Right renal cortex interstitium (tissue), 3 donors: ENCODE data around the gene GDAP1L1. TPM values are rescaled to one million over a fixed set of nuclear protein-coding genes. Genes with fewer than 3 reads are reported as not detected.

Source experiments
- DNase-seq, 3 donors: peaks; one replicate each; pipeline ENCODE4 v3.0.0-alpha.2; 2013; ENCODE audit warnings: low read depth in 3 of 3, low spot score in 2 of 3
- polyA plus RNA-seq, 3 donors: library from polyadenylated mRNA; unstranded; fragments of 120-200 nt; gene quantifications; one replicate each; pipeline ENCODE4 v1.2.1, GENCODE V29; 2013; ENCODE audit not compliant: insufficient read length in 3 of 3

The GDAP1L1 gene
- under 1 TPM; 0.11 to 0.46 (median 0.21) TPM for polyA plus RNA-seq

DNA sequence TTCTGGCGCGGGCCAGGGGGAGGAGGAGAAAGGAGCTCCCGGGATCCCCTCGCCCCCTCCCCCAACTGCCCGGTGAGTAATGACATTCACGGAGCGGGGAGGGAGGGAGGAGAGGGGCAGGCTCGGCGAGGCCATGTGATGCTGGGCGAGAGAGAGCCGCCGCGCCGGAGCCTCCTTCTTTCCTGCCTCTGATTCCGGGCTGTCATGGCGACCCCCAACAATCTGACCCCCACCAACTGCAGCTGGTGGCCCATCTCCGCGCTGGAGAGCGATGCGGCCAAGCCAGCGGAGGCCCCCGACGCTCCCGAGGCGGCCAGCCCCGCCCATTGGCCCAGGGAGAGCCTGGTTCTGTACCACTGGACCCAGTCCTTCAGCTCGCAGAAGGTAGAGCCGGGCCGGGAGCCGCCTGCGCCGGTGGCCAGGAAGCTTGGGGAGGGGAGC, at the start of gene GDAP1L1:
Gene GDAP1L1, plus strand, starts transcription at position 178 of the 441 bp plus-strand sequence. Its CDS starts 27 bp downstream, at position 205.
- no peak for DNase-seq

DNA sequence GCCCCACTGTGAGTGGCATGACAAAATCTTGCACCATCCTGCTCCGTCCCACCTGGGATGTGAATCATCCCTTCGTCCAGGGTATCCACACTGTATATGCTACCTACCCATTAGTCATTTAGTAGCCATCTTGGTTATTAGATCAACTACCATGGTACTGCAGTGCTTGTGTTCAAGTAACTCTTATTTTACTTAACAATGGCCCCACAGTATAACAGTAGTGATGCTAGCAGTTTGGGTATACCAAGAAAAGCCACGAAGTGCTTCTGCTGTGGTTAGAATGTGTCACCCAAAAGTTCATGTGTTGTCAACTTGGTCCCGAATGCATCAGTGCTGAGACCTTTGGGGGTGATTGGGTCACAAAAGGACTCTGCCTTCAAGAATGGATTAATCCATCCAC, 48.2 kb upstream of the GDAP1L1 start:
- DNase-seq, result no peak

DNA sequence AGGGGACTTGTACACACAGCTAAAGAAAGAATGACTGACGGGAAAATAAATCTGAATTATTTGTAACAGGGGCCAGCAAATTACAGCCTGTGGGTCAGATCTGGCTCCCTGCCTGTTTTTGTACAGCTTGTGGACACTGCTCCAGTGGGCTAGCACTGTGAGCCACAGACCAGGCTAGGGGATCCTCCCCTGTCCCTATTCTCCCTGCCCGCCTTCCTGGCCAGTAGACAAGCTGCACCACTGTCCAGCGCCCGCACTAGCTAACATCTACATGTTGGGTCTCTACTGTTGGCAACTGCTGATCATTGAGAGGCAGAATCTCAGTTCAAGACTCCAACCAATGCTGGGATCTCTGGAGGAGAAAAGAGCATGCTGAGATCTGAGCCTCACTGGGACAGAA, 47.2 kb upstream of the GDAP1L1 start:
- no peak for DNase-seq

DNA sequence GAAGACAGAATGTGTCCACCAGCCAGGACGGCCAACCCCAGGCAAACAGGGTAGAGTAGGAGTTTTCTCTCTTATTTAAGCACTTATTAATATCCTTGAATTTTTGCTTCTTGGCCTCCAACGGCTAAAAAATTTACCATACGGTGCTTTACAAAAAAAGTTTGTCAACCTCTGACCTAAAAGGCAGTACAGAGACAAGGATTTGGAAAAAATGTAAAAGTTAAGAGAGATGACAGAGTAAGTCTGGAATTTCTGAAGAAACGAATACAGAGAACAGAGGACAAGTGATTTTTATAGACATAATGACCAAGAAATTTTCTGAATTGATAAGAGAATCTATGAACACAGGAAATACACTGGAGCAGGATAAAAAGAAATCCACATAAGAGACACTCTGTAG, 46.7 kb upstream of the GDAP1L1 start:
- DNase-seq, result no peak

DNA sequence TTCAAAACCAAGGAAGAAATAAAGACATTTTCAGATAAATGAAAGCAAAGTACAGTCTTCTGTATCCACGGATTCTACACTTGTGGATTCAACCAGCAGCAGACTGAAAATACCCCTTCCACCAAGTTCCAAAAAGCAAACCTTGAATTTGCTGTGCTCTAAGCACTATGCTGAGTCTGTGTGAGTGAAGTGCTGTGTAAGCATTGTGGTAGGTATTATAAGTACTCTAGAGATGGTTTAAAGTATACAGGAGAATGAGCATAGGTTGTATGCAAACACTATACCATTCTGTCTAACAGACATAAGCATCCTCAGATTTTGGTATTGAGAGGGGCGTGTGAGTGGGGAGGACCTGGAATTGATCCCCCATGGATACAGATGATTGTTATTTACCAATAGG, 46.1 kb upstream of the GDAP1L1 start:
- DNase-seq, result no peak

DNA sequence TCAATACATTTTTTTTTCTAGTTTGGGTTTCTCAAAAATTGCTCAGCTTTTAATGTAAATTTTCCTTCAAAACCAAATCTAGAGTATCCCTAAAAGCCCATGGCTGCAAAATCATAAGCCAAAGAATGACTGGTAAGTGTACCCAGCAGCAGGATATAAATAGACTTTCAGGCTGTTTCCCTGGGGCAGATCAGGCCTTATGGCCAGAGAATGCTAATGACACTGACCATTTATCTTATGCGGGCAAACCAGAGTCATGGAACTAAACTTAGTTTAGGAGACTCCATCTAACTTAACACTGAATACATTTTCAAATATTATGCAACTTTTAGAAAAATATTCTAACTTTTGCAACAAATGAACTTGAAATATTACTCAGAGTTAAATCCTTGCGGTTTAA, 43.9 kb upstream of the GDAP1L1 start:
- DNase-seq, result no peak

DNA sequence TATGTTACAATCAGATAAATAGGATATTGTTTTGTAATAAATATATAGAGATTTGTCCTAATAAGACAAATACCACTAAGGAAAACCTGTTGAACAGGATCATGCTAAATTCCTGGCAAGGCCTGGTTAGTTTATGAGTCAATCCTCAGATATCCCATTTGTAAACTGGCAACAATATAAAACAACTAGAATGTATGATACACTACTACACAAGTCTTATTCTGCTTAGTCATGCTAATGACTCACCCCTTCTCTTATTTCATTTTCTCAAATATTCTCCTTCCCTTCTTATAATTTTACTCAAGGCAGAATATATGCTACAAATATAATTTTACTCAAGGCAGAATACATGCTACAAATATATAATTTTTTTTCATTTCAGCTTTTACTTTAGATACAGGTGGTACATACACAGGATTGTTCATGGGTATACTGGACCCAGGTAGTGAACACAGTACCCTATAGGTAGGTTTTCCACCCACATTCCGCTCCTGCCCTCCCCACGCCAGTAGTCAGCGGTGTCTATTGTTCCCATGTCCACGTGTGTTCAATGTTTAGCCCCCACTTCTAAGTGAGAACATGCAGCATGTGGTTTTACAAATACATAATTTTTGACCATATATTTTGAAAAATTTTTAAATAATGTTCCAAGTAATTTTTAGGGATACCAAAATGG, 42.8 kb upstream of the GDAP1L1 start:
- no peak for DNase-seq

DNA sequence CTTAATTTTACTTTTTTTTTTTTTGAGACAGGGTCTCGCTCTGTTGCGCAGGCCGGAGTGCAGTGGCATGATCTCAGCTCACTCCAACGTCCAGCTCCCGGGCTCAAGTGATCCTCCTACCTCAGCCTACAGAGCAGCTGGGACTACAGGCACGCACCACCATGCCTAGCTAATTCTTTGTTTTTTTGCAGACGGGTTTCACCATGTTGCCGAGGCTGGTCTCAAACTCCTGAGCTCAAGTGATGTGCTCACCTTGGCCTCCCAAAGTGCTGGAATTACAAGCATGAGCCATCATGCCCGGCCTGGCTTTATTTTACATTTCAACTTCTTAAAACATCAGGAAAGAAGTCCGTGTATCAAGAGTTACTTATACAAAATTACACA, 42.3 kb upstream of the GDAP1L1 start:
- DNase-seq, result no peak

DNA sequence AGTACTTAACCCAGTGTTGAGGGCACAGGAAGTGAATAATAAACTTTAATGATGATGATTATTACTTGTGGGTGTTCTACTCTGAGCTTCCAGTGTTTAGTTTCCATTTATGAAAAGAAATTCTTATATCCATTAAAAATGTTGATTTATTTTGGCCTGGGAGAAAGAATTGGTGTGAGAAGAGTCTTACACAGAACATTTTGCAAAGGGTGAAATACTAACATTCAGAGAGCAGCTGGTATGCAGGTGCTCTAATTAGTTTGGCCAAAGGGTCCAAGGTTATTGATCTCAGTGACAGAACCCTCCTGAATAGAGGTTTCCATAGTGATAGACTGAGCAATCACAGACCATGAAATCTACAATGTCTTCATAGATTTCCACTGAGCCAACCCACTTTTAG, 41.0 kb upstream of the GDAP1L1 start:
- DNase-seq, result no peak

DNA sequence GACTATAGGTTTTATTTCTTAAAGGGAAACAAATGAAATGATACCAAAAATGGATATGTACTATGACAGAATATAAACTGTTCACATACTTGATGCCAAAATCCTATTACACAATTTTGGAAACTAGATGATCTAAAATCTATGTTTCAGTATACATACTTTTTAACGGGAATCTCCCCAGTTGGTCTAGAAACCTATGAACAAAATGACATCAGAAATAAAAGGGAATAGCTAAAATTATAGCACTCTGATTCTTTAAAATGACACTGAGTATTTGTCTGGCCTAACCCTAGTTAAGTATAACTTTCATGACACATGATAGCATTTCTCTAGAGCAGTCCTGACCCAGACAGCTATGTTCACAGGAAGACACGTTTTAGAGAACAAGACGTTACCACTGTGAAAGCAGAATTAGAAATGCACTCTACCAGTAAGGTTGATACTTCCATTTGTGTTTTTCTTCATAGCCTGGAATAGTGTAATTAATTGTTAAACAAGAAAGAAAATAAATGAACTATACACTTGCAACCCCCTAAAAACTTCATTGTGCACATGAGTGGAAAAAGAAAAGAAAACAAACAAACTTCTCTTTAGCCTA, 39.9 kb upstream of the GDAP1L1 start:
- no peak for DNase-seq

DNA sequence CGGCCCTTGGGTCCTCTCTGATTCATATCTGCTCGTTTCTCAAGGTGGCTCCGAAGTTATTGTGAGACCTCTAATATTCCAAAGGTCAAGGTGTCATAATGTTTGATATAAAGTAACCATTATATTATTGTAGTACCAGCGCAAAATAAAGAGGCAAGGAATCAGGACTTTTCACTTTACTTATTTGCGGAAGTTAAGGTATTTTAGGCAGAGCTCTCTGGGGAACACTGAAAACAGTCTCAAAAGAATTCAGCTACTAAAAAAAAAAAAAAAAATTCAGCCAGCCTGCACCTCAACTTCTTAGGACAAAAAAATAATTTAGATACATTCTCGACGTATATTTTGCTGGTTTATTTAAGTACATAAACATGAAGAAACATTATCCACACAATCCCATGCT, 38.9 kb upstream of the GDAP1L1 start:
- no peak for DNase-seq

DNA sequence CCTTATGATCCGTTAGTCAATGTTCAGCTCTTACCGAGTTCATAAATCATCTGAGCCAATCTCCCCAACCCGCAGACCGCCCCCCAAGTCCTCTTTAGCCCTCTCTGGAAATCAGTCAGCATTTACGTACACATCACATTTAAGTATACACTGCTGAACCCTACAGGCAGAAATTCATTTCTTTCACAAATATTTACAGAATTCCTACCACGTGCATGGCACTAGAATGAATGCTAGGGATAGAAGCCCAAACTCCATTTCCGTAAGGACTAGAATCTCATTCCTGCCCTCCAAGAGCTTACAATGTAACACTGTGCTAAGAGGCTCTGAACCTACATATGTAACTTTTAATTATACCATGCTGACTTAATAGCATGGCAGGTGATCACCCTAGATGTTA, 38.3 kb upstream of the GDAP1L1 start:
- no peak for DNase-seq

DNA sequence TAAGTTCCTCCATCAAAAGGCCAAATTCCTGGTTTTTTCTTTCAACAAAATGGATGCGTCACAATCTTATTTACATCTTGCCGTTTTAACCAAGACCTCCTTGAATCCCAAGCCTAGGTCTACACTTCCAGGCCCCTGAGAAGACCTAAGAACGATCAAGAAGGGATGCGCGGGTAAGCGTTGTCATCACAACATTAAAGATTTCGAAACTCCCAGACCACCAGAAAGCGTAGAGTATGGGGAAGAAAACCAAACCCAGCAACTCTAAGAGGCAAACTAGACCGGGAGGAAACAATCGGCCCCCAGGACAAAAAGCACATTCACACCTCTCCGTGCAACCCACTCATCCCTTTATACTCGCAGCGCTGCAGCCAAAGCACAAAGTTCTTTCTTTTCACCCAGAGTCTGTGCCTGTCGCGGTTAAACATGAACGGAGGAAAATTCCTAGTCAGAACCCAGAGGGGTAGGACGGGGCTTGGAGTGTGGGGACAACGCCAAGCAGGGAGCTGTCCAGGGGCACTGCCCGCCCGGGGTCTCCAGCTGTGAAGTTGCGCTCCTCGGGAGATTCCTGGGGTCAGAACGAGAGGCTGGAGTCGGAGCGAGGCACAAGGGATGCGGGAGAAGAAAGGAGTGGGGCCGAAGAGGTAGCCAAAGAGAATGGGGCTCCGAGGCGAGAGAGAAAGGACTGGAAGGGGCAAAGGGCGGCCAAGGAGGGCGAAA, 37.3 kb upstream of the GDAP1L1 start:
- no peak for DNase-seq

DNA sequence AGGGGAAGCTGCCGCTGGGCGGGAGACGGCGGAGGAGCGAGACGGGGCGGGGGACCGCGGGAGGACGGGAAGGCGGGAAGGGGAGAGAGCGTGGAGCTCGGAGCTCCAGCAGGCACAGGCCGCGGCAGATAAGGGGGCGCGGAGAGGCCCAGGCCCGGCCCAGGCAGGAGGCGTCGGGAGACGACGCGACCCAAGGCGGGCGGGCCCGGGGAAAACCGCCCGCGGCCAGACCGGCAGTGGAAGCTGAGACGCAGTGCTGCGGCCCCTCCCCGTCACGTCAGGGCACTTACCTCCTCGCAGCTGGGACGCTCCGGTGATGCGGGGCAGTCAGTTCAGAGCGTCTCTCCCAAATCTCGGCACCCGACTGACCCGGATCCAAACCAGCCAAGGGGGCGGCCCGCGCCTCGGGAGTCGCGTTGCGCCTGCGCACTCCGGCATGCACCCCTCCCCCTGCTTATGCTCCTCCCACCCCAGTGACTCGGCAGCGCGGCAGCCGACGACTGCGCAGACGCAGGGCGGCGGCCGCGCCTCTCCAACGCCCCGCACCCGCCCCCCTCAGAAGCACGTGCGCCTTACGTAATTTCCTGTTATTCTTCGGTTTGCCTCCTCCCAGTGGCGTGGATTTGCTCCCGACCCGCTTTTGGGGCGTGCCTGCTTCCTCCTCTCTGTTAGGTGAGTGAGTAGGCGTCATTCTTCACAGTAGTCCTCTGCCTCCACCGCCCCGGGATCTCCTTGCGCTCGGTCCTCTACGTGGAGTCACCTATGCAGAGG, 36.5 kb upstream of the GDAP1L1 start, which contains the start of gene OSER1:
Gene OSER1, minus strand, starts transcription at position 366 of the 771 bp plus-strand sequence. CDS start 3,814 bp downstream, outside the sequence.
- DNase-seq, result peak; percentile 90 to 92 (median 92)

DNA sequence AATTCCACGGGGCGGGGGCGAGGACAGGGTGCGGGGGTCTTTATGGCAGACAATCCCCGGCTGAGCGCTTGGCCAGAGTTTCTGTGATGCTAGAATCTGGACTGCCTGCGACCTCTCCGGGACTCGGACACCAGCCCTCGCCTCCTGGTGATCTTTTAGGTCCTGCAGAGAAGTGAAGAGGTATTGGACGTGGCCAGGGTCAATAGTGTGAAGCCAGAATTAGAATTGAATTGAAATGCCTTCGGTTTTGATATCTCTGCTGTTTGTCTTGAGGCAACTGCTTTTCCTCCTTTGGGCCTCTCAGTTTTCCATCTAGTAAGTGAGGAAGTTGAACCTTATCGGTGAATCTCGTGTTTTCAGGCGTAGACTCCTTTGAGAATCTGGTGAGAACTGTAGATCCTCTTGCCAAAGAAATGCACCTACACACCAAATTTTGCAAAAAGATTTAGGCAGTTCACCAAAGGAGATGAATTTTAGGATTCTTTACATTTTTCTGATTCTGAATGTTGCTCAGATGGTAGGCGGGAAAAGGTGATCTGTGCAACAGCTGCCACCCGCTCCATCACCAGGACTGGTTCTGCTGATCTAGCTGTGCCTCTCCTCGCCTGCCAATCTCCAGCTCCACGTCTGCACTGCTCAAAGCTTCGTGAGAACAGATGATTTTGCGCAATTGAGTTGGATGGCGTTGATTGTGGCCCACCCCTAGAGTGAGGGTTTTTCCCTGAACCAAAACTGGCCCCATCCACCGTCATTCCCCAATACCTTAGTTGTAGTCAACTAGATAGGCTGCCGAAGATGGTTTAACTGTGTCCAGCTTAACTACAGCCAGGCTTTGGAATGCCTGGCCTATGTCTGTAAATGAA, 35.7 kb upstream of the GDAP1L1 start:
- DNase-seq, result no peak

DNA sequence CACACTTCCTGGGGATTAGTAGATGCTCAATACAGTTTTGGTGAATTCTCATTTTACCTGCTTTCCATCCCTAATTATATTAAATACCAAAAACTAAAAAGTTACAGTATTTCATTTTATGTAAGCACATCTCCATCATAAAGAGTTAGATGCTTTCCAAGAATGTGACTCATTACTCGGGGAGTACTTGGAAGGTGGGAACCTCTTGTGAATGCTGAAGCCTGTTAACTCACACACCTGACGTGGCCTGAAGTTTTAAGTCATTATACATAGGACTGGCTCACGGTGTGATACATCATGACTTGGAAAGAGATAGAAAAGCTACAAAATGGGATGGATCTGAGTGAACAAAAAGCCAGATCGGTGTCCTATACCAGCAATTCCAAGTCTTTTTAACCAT, 34.3 kb upstream of the GDAP1L1 start:
- DNase-seq, result no peak

DNA sequence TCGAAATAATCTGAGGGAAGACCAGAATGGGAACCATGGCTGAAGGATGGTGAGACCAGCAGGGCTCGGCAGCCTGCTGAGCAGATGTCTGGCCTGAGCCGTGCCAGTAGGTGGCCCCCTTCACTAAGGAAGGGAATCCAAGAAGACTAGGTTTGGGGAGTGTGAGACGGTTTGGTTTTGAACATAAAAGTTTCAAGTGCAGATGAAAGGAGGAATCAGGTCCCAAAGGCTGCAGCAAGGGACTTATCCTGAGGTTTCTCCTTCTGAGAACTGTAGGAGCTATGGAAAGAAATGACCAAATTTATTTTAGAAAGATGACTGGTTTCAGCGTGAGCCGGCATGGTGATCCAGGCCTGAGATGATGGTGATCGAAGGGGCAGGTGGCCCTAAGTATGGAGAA, 32.0 kb upstream of the GDAP1L1 start:
- peak in 1 of 3 donors; percentile 36 for DNase-seq

DNA sequence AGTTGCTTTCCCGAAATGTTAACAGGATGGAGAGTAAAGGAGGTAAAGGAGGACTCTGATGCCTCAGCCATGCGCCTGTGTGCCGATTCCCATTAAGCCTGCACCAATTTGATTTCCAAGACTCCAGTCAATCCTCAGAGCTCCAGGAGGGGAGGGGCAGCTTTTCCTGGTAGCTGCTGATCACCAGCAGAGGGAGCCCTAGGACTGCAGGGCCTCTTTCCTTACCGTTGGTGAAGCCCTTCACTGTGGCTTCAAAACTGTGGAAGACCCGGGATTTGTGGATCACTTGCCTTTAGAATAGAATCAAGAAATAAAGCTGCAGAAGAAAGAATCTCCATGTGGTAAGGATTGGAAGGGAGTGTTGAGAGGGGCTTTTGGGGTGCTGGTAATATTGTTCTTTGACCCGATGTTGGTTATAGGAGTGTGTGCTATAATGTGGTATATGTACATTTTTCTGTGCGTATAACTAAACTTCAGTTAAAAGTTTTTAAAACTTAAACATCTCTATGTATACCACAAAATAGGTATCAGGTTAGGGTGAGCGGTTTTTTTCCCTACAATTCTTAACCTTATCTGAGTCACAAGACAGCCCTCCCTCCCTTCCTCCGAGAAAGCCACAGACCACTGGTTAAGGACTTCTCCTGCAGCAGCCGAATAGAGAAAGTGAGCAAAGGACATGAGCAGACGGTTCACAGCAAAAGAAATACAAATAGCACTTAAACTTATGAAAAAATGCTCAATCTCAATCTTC, 29.6 kb upstream of the GDAP1L1 start:
- DNase-seq, result peak in 1 of 3 donors; percentile 26

DNA sequence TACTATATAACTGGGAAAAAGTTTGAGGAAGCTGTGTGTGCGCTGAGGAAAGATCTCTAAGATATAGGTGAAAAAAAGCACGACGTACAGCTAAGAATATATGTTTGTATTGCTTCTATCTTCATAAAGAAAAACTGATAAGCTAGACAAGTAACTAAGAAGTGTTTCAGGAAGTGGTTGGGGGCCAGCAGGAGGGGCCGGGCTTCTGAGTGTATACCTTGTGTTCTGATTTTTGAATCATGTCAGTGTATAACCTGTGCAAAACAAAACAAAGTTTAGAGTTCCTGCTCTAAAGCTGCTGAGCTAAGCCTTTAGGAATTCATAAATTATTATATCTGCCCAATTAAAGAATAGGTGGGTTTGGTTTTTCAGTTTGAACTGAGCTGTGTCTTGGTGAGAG, 28.7 kb upstream of the GDAP1L1 start:
- no peak for DNase-seq
